Chondrocyte (in vitro differentiated cells): ENCODE data around the gene POLD3. TPM values are rescaled to one million over a fixed set of nuclear protein-coding genes. Genes with fewer than 3 reads are reported as not detected.

ENCODE experiments used
- DNase-seq: peaks from one replicate; pipeline ENCODE4 v3.0.0; 2021; ENCODE audit warnings: mixed read lengths, low spot score
- H3K27ac Mint-ChIP-seq: one replicate; pipeline ENCODE4 v1.8.0; 2021; ENCODE audit warnings: mild to moderate bottlenecking, moderate library complexity, mixed read lengths; ENCODE audit not compliant: unreplicated experiment
- H3K27me3 Mint-ChIP-seq: 2 replicates; pipeline ENCODE4 v1.8.0; 2021; ENCODE audit warnings: low read depth, mixed read lengths
- H3K36me3 Mint-ChIP-seq: 2 replicates; pipeline ENCODE4 v1.8.0; 2021; ENCODE audit warnings: low read depth, mixed read lengths
- H3K4me1 Mint-ChIP-seq: 2 replicates; pipeline ENCODE4 v1.8.0; 2021; ENCODE audit warnings: low read depth, mild to moderate bottlenecking, mixed read lengths
- H3K4me3 Mint-ChIP-seq: one replicate; pipeline ENCODE4 v1.8.0; 2021; ENCODE audit warnings: mild to moderate bottlenecking, moderate library complexity, mixed read lengths; ENCODE audit not compliant: unreplicated experiment
- H3K9me3 Mint-ChIP-seq: 2 replicates; pipeline ENCODE4 v1.8.0; 2021; ENCODE audit warnings: low read depth, mixed read lengths
- CTCF ChIP-seq: fragments of 200-600 bp; sonication (generic); IDR thresholded peaks from 2 replicates; pipeline ENCODE4 v1.5.0; 2021; ENCODE audit warnings: antibody characterized with exemption, mild to moderate bottlenecking, moderate library complexity
- total RNA-seq: library from RNA; stranded (reverse); gene quantifications from 3 replicates; pipeline ENCODE4 v1.2.1, GENCODE V29; 2021

Gene POLD3
- total RNA-seq, 1 donor from 2014 or later, result 9.4 TPM

DNA sequence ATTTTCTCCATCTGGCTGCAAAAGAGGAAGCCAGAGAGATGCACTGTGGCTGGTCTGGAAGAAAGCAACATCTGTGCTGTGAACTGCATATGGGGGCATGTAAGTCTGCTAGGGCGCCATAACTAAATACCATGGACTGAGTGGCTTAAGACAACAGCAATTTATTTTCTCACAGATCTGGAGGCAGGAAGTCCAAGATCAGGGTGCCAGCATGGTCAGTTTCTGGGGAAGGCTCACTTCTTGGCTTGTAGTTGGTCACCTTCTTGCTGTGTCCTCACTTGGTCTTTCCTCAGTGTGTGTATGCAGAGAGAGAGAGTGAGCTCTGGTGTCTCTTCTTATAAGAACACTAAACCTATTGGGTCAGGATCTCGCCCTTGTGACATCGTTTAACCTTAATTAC, 34.9 kb upstream of the POLD3 start:
- no peak overlapping the region for H3K4me3 Mint-ChIP-seq
- H3K27me3 Mint-ChIP-seq, result peaks cover 6% of the 10 kb centered on the region
- no peaks in the 10 kb centered on the region for H3K4me1 Mint-ChIP-seq
- no peak for DNase-seq
- TF ChIP-seq CTCF, result no peak
- H3K9me3 Mint-ChIP-seq, result peaks cover 8% of the 10 kb centered on the region
- no peak overlapping the region for H3K27ac Mint-ChIP-seq
- H3K36me3 Mint-ChIP-seq, result peaks cover 1% of the 10 kb centered on the region

- H3K36me3 Mint-ChIP-seq, result peaks cover 1% of the 10 kb centered on the region
- H3K27ac Mint-ChIP-seq, result no peak overlapping the region
- no peaks in the 10 kb centered on the region for H3K4me1 Mint-ChIP-seq
- H3K4me3 Mint-ChIP-seq, result no peak overlapping the region
- H3K27me3 Mint-ChIP-seq, result peaks cover 6% of the 10 kb centered on the region
- H3K9me3 Mint-ChIP-seq, result peaks cover 8% of the 10 kb centered on the region
- DNase-seq, result no peak
- no peak for TF ChIP-seq CTCF
These were observed 33.1 kb upstream of the POLD3 start for GRCh38 chr11:74559110-74559933.

DNA sequence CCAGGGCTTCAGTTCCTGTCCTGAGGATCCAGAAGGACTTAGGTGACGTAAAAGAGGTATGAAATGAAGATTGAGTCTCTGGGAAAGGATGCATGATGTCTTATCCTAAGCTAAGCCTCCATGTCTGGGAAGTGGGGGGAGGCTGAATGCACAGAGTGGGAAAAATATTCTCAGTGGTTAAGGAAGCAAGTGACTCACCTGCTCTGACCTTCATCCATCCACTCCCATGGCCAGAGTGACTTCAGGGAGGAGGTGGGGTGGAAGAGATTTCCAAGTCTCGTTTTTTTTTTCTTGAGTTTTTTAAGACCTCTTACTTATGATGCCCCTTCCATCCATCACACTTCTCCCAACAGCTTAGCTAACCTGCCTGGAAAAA, 32.5 kb upstream of the POLD3 start:
- peaks cover 8% of the 10 kb centered on the region for H3K9me3 Mint-ChIP-seq
- DNase-seq, result no peak

DNA sequence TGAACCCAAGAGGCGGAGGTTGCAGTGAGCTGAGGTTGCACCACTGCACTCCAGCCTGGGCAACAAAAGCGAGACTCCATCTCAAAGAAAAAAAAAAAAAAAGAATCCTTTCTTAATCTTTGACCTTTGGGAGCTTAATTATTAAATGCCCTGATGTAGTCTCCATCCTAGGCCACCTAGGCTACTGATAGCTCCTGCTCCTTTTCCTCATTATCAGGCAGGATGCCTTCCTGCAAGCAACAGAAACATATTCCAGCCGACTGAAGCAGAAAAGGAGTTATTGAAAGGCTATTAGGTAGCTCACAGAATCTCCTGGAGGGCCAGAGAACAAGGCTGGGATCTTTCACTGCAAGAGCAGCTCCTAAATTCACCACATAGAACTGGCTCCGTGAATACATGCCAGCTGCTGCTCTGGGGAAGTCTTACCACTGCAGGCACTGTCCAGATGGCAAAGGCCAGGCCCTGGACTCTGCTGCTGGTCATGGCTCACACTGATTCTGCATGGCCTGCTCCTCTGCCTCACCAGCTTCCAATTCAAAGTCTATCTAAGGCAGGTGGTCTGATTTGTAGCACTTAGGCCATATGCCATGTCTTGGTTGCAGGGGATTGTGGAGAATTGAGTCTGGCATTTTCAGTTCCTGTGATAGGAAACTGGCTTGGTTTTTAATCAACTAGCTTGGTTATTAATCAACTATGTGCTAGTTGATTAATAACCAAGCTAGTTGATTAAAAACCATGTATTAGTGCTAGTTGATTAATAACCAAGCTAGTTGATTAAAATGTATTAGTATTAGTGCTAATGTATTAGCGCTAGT, 26.0 kb upstream of the POLD3 start:
- Mint-ChIP-seq H3K9me3 (peaks cover 7% of the 10 kb centered on the region), H3K27ac (no peak overlapping the region), H3K36me3 (no peaks in the 10 kb centered on the region), H3K27me3 (no peaks in the 10 kb centered on the region), H3K4me3 (no peak overlapping the region), H3K4me1 (no peaks in the 10 kb centered on the region)
- no peak for DNase-seq
- TF ChIP-seq CTCF, result no peak

More for the DNA sequence above, 32.5 kb upstream of the POLD3 start:
- Mint-ChIP-seq H3K4me1 (no peaks in the 10 kb centered on the region), H3K4me3 (no peak overlapping the region), H3K27me3 (peaks cover 2% of the 10 kb centered on the region), H3K36me3 (peaks cover 1% of the 10 kb centered on the region), H3K27ac (no peak overlapping the region)
- no peak for TF ChIP-seq CTCF

- no peak for TF ChIP-seq CTCF
- no peaks in the 10 kb centered on the region for H3K27me3 Mint-ChIP-seq
- no peaks in the 10 kb centered on the region for H3K36me3 Mint-ChIP-seq
- no peaks in the 10 kb centered on the region for H3K9me3 Mint-ChIP-seq
- no peaks in the 10 kb centered on the region for H3K4me1 Mint-ChIP-seq
- no peak overlapping the region for H3K4me3 Mint-ChIP-seq
- no peak overlapping the region for H3K27ac Mint-ChIP-seq
- no peak for DNase-seq
These were observed 24.4 kb upstream of the POLD3 start for GRCh38 chr11:74568028-74568427.
